Aorta (tissue), 5 donors: Measurements from ENCODE around the gene LYPD6. TPM values are rescaled to one million over a fixed set of nuclear protein-coding genes. Genes with fewer than 3 reads are reported as not detected.

Source experiments
- ATAC-seq: fragments of 200-7000 bp; cut with Tn5 transposase; one replicate; pipeline ENCODE4 v1.9.1; 2022; ENCODE audit warnings: moderate library complexity; ENCODE audit not compliant: low FRiP score
- DNase-seq, 2 donors: peaks; one replicate each; pipeline ENCODE4 v3.0.0-alpha.2; 2020
- H3K27ac ChIP-seq, 2 donors: one replicate each; pipeline ENCODE4 v1.5.1; 2013; ENCODE audit warnings: low read length in 2 of 2, mild to moderate bottlenecking in 2 of 2, moderate library complexity in 2 of 2, control low read depth in 1 of 2, inconsistent platforms in 1 of 2, low read depth in 1 of 2
- H3K27me3 ChIP-seq, 2 donors: one replicate each; pipeline ENCODE4 v1.6.1; 2013; ENCODE audit warnings: control low read depth in 1 of 2, low read length in 1 of 2, mild to moderate bottlenecking in 1 of 2, moderate library complexity in 1 of 2; ENCODE audit not compliant: insufficient read depth in 2 of 2, control insufficient read depth in 1 of 2
- H3K36me3 ChIP-seq, 2 donors: one replicate each; pipeline ENCODE4 v1.6.1; 2013; ENCODE audit warnings: control low read depth in 1 of 2, low read length in 1 of 2, mild to moderate bottlenecking in 1 of 2; ENCODE audit not compliant: insufficient read depth in 2 of 2, control insufficient read depth in 1 of 2
- H3K4me1 ChIP-seq, 2 donors: one replicate each; pipeline ENCODE4 v1.6.1; 2013; ENCODE audit warnings: low read length in 2 of 2, control low read depth in 1 of 2, mild to moderate bottlenecking in 1 of 2, moderate library complexity in 1 of 2; ENCODE audit not compliant: insufficient read depth in 2 of 2, control insufficient read depth in 1 of 2
- H3K4me3 ChIP-seq, 2 donors: one replicate each; pipeline ENCODE4 v1.5.1; 2013; ENCODE audit warnings: low read length in 2 of 2, control low read depth in 1 of 2, mild to moderate bottlenecking in 1 of 2
- H3K9me3 ChIP-seq: one replicate; pipeline ENCODE4 v1.6.1; 2013; ENCODE audit warnings: mild to moderate bottlenecking, low read length; ENCODE audit not compliant: control insufficient read depth
- WGBS, 2 donors: extraction: QIAGEN DNeasy Blood & Tissue Kit; methylation state at CpG; one replicate each; pipeline ENCODE4 v1.1.7; 2013; 5-methylcytosine and 5-hydroxymethylcytosine counted together
- intact Hi-C, 2 donors: fragments of 100-400 bp; cut with DNase I; formaldehyde crosslinking; loops; one replicate each; pipeline versions ENCODE4 v1.14.2 to v1.15.0; 2022
- polyA plus RNA-seq, 2 donors: library from polyadenylated mRNA; stranded (reverse); fragments of 200-250 nt; gene quantifications; one replicate each; pipeline ENCODE4 v1.2.3, GENCODE V29; 2013
- total RNA-seq, 2 donors: library from RNA; stranded (reverse); fragmentation: NEBNext Ultra II Directional; extraction: Animal tissue kit (Norgen Biotek cat#: 25700); gene quantifications; one replicate each; pipeline ENCODE4 v1.2.1, GENCODE V29; 2021
- donor health status: healthy with polysubstance abuse.
- donor health status: Bipolar disorder and iron deficiency.
- donor health status: DM: no; HTN: no; CAD: no.
- donor health status: DM: no; HTN: no; CAD: no.
- donor health status: DM: yes; HTN: yes; CAD: no.

Gene LYPD6
- total and polyA plus RNA-seq, 4 donors: 0.23 to 0.42 (median 0.25) TPM; not detected in 1

GRCh38 chr2:149442346-149442745 is 112.0 kb downstream of the LYPD6 start:
- Histone ChIP-seq H3K4me1 (no peaks in the 10 kb centered on the region), H3K36me3 (no peaks in the 10 kb centered on the region), H3K27me3 (peaks cover 0 to 2% of the 10 kb centered on the region in 2 donors), H3K4me3 (no peak overlapping the region), H3K9me3 (no peaks in the 10 kb centered on the region), H3K27ac (no peak overlapping the region)
- intact Hi-C loops: no loop called here
- ATAC-seq (no peak), DNase-seq (no peak)
- 88 to 89% methylated on average over 4 of the region's 4 CpGs for WGBS, 2 donors

GRCh38 chr2:149443150-149443549 is 112.8 kb downstream of the LYPD6 start:
- intact Hi-C loops: no loop called here
- H3K4me1 ChIP-seq: no peaks in the 10 kb centered on the region
- DNase-seq: no peak

GRCh38 chr2:149446748-149447147 is 116.4 kb downstream of the LYPD6 start:
- DNase-seq: no peak
- H3K9me3 ChIP-seq: no peaks in the 10 kb centered on the region
- no peak overlapping the region for H3K27ac ChIP-seq
- WGBS, 2 donors: 98 to 100% methylated on average over 3 of the region's 3 CpGs
- no peaks in the 10 kb centered on the region for H3K4me1 ChIP-seq
- H3K36me3 ChIP-seq: no peaks in the 10 kb centered on the region
- peaks cover 0 to 2% of the 10 kb centered on the region in 2 donors for H3K27me3 ChIP-seq
- intact Hi-C loops: no loop called here
- no peak for ATAC-seq
- H3K4me3 ChIP-seq: no peak overlapping the region

More at GRCh38 chr2:149443150-149443549, 112.8 kb downstream of the LYPD6 start:
- no peaks in the 10 kb centered on the region for H3K9me3 ChIP-seq
- WGBS, 2 donors: 26 to 43% methylated on average over 2 of the region's 2 CpGs
- H3K27ac ChIP-seq: no peak overlapping the region
- H3K27me3 ChIP-seq: peaks cover 0 to 2% of the 10 kb centered on the region in 2 donors
- H3K4me3 ChIP-seq: no peak overlapping the region
- no peaks in the 10 kb centered on the region for H3K36me3 ChIP-seq
- ATAC-seq: no peak

GRCh38 chr2:149448315-149448714 is 117.9 kb downstream of the LYPD6 start:
- Histone ChIP-seq H3K4me3 (no peak overlapping the region), H3K27me3 (peaks cover 0 to 2% of the 10 kb centered on the region in 2 donors), H3K27ac (no peak overlapping the region), H3K36me3 (no peaks in the 10 kb centered on the region), H3K9me3 (no peaks in the 10 kb centered on the region), H3K4me1 (no peaks in the 10 kb centered on the region)
- intact Hi-C loops: no loop called here
- ATAC-seq (no peak), DNase-seq (no peak)
- WGBS, 2 donors: 71 to 80% methylated on average over 2 of the region's 2 CpGs

GRCh38 chr2:149449017-149449416 is 118.6 kb downstream of the LYPD6 start:
- Histone ChIP-seq H3K4me1 (no peaks in the 10 kb centered on the region), H3K27me3 (peaks cover 0 to 2% of the 10 kb centered on the region in 2 donors), H3K27ac (no peak overlapping the region), H3K4me3 (no peak overlapping the region), H3K9me3 (no peaks in the 10 kb centered on the region), H3K36me3 (no peaks in the 10 kb centered on the region)
- intact Hi-C loops: no loop called here
- no peak for DNase-seq
- WGBS, 2 donors: 70 to 81% methylated on average over 5 of the region's 5 CpGs
- no peak for ATAC-seq

- 61 to 73% methylated on average over 3 of the region's 3 CpGs for WGBS, 2 donors
- intact Hi-C loops: no loop called here
Measured at GRCh38 chr2:149451417-149452165, 121.2 kb downstream of the LYPD6 start.

GRCh38 chr2:149456285-149456684 is 125.9 kb downstream of the LYPD6 start:
- intact Hi-C loops: no loop called here
- ATAC-seq: no peak
- H3K27ac ChIP-seq: no peak overlapping the region

More at GRCh38 chr2:149451417-149452165, 121.2 kb downstream of the LYPD6 start:
- DNase-seq (no peak), ATAC-seq (no peak)
- Histone ChIP-seq H3K9me3 (no peaks in the 10 kb centered on the region), H3K27me3 (peaks cover 0 to 2% of the 10 kb centered on the region in 2 donors), H3K27ac (no peak overlapping the region), H3K4me3 (no peak overlapping the region), H3K36me3 (no peaks in the 10 kb centered on the region), H3K4me1 (no peaks in the 10 kb centered on the region)

GRCh38 chr2:149458502-149458901 is 128.1 kb downstream of the LYPD6 start:
- no peaks in the 10 kb centered on the region for H3K27me3 ChIP-seq
- no peaks in the 10 kb centered on the region for H3K4me1 ChIP-seq
- H3K9me3 ChIP-seq: peaks cover 3% of the 10 kb centered on the region
- DNase-seq (no peak), ATAC-seq (no peak)
- intact Hi-C loops: no loop called here
- no peak overlapping the region for H3K4me3 ChIP-seq
- no peaks in the 10 kb centered on the region for H3K36me3 ChIP-seq
- no peak overlapping the region for H3K27ac ChIP-seq

More at GRCh38 chr2:149456285-149456684, 125.9 kb downstream of the LYPD6 start:
- no peaks in the 10 kb centered on the region for H3K27me3 ChIP-seq
- peaks cover 3% of the 10 kb centered on the region for H3K9me3 ChIP-seq
- WGBS, 2 donors: 76 to 84% methylated on average over 2 of the region's 2 CpGs
- H3K4me1 ChIP-seq: no peaks in the 10 kb centered on the region
- no peak for DNase-seq
- H3K4me3 ChIP-seq: no peak overlapping the region
- no peaks in the 10 kb centered on the region for H3K36me3 ChIP-seq

GRCh38 chr2:149463328-149464002 is 133.1 kb downstream of the LYPD6 start:
- DNase-seq (no peak), ATAC-seq (no peak)
- intact Hi-C loops: no loop called here
- Histone ChIP-seq H3K27ac (no peak overlapping the region), H3K27me3 (no peaks in the 10 kb centered on the region), H3K4me1 (no peaks in the 10 kb centered on the region), H3K4me3 (no peak overlapping the region), H3K9me3 (no peaks in the 10 kb centered on the region), H3K36me3 (no peaks in the 10 kb centered on the region)
- 28 to 31% methylated on average over 2 of the region's 2 CpGs for WGBS, 2 donors
